IMR-90 (cell line): ENCODE measurements around the gene PRAMEF10. TPM values are rescaled to one million over a fixed set of nuclear protein-coding genes. Genes with fewer than 3 reads are reported as not detected.
"Not testable (repeated sequence)": the region's sequence is repeated elsewhere in the genome, so short reads cannot be mapped to it uniquely, and the experiment has no call there.

Source experiments
- ATAC-seq: fragments of 200-7000 bp; cut with Tn5 transposase; 2 replicates; pipeline ENCODE4 v1.9.1; 2020; ENCODE audit warnings: low read depth, mild to moderate bottlenecking, moderate library complexity
- BruUV-seq: library from RNA; stranded (reverse); fragments of 400-500 nt; replicated peaks from 2 replicates; lab custom pipeline; 2021; lab: Mats Ljungman, UMichigan
- CTCF ChIA-PET: fragments of 300-600 bp; formaldehyde crosslinking; extraction: SDS; loops from one replicate; lab custom pipeline; 2021; ENCODE audit warnings: antibody characterized with exemption; lab: Yijun Ruan, JAX
- POLR2A ChIA-PET: fragments of 300-600 bp; sonication (Branson Sonifier 250); formaldehyde crosslinking; loops from one replicate; lab custom pipeline; 2022; ENCODE audit warnings: antibody characterized with exemption; ENCODE audit not compliant: unreplicated experiment; lab: Charles Lee
- DNase-seq: peaks from one replicate; pipeline ENCODE4 v3.0.0; 2013
- H2AFZ ChIP-seq: replicated peaks from 2 replicates; pipeline ENCODE3; 2013; ENCODE audit warnings: low read length, mild to moderate bottlenecking; ENCODE audit not compliant: poor library complexity
- H2AK5ac ChIP-seq: 2 replicates; pipeline ENCODE4 v1.6.1; 2013; ENCODE audit warnings: low read depth, low read length, inconsistent platforms
- H2AK9ac ChIP-seq: replicated peaks from 2 replicates; pipeline ENCODE3; 2013; ENCODE audit warnings: mild to moderate bottlenecking, low read depth, low read length, moderate library complexity; ENCODE audit not compliant: poor library complexity
- H2BK120ac ChIP-seq: 2 replicates; pipeline ENCODE4 v1.6.1; 2013; ENCODE audit warnings: low read depth, low read length, inconsistent platforms
- H2BK15ac ChIP-seq: 3 replicates; pipeline ENCODE4 v1.6.1; 2013; ENCODE audit warnings: low read depth, low read length, inconsistent platforms
- H2BK20ac ChIP-seq: 2 replicates; pipeline ENCODE4 v1.6.1; 2013; ENCODE audit warnings: low read depth, mild to moderate bottlenecking, inconsistent platforms, low read length, moderate library complexity
- H2BK5ac ChIP-seq: 2 replicates; pipeline ENCODE4 v1.6.1; 2013; ENCODE audit warnings: mild to moderate bottlenecking, low read depth, low read length, inconsistent platforms; ENCODE audit not compliant: poor library complexity, severe bottlenecking
- H3K14ac ChIP-seq: replicated peaks from 2 replicates; pipeline ENCODE4 v1.6.1; 2013; ENCODE audit warnings: low read depth, low read length, inconsistent platforms
- H3K18ac ChIP-seq: 2 replicates; pipeline ENCODE4 v1.6.1; 2013; ENCODE audit warnings: low read depth, low read length, control low read depth
- H3K23ac ChIP-seq: 2 replicates; pipeline ENCODE4 v1.6.1; 2013; ENCODE audit warnings: low read depth, low read length, inconsistent platforms
- H3K27ac ChIP-seq: 2 replicates; pipeline ENCODE4 v1.5.1; 2013; ENCODE audit warnings: mild to moderate bottlenecking, control low read depth, low read length; ENCODE audit not compliant: insufficient read depth
- H3K27me3 ChIP-seq: 2 replicates; pipeline ENCODE4 v1.6.1; 2013; ENCODE audit warnings: low read length; ENCODE audit not compliant: control insufficient read depth, insufficient read depth
- H3K36me3 ChIP-seq: 2 replicates; pipeline ENCODE4 v1.6.1; 2013; ENCODE audit warnings: low read length, mixed read lengths; ENCODE audit not compliant: control insufficient read depth, insufficient read depth
- H3K4ac ChIP-seq: 2 replicates; pipeline ENCODE4 v1.6.1; 2013; ENCODE audit warnings: low read depth, low read length, inconsistent platforms
- H3K4me1 ChIP-seq: 2 replicates; pipeline ENCODE4 v1.6.1; 2013; ENCODE audit warnings: low read length, mixed read lengths; ENCODE audit not compliant: control insufficient read depth, insufficient read depth
- H3K4me2 ChIP-seq: 2 replicates; pipeline ENCODE4 v1.6.1; 2013; ENCODE audit warnings: low read depth, mild to moderate bottlenecking, control low read depth, low read length, moderate library complexity
- H3K4me3 ChIP-seq: 2 replicates; pipeline ENCODE4 v1.5.1; 2013; ENCODE audit warnings: low read depth, mild to moderate bottlenecking, control low read depth, low read length, moderate library complexity; ENCODE audit not compliant: insufficient read depth
- H3K56ac ChIP-seq: 2 replicates; pipeline ENCODE4 v1.6.1; 2013; ENCODE audit warnings: low read length, inconsistent platforms; ENCODE audit not compliant: insufficient read depth; ENCODE audit errors: extremely low read depth
- H3K79me1 ChIP-seq, 2 experiments: 2 replicates each; pipeline ENCODE4 v1.6.1; 2013; ENCODE audit warnings: low read length in 2 of 2, inconsistent platforms in 1 of 2, low read depth in 1 of 2
- H3K9ac ChIP-seq: 2 replicates; pipeline ENCODE4 v1.6.1; 2013; ENCODE audit warnings: low read depth, low read length, control low read depth
- H3K9me1 ChIP-seq: 2 replicates; pipeline ENCODE4 v1.6.1; 2013; ENCODE audit warnings: low read length, inconsistent platforms; ENCODE audit not compliant: insufficient read depth
- H3K9me3 ChIP-seq: 2 replicates; pipeline ENCODE4 v1.6.1; 2013; ENCODE audit warnings: low read length; ENCODE audit not compliant: control insufficient read depth, insufficient read depth
- H4K20me1 ChIP-seq: 2 replicates; pipeline ENCODE4 v1.6.1; 2013; ENCODE audit warnings: low read length, inconsistent platforms; ENCODE audit not compliant: insufficient read depth
- H4K5ac ChIP-seq: 2 replicates; pipeline ENCODE4 v1.6.1; 2013; ENCODE audit warnings: mild to moderate bottlenecking, low read depth, low read length, control low read depth
- H4K8ac ChIP-seq, 2 experiments: 2 replicates each; pipeline ENCODE4 v1.6.1; 2013; ENCODE audit warnings: low read depth in 2 of 2, low read length in 2 of 2, control low read depth in 1 of 2, inconsistent platforms in 1 of 2
- H4K91ac ChIP-seq: 2 replicates; pipeline ENCODE4 v1.6.1; 2013; ENCODE audit warnings: low read depth, low read length, inconsistent platforms; ENCODE audit not compliant: insufficient read depth
- WGBS, 2 experiments: methylation state at CpG; one replicate each; pipeline versions ENCODE4 v1.1.5 to v1.1.7; 2013; ENCODE audit warnings: missing lambda C conversion rate in 2 of 2; ENCODE audit not compliant: insufficient read length in 1 of 2; ENCODE audit errors: extremely low coverage in 2 of 2; 5-methylcytosine and 5-hydroxymethylcytosine counted together
- dilution Hi-C: fragments of 300-500 bp; cut with HindIII; formaldehyde crosslinking; loops from one replicate; pipeline ENCODE4 v1.14.3; 2018; ENCODE audit warnings: low sequenced_read_pairs; ENCODE audit not compliant: unreplicated experiment
- in situ Hi-C: fragments of 300-500 bp; cut with MboI; formaldehyde crosslinking; loops from 3 replicates; pipeline ENCODE4 v1.14.3; 2019; ENCODE audit warnings: low sequenced_read_pairs, inconsistent platforms, mixed read lengths
- intact Hi-C: fragments of 100-400 bp; cut with micrococcal nuclease; formaldehyde crosslinking; loops from 2 replicates; pipeline ENCODE4 v1.10.0; 2022
- polyA plus RNA-seq, 3 experiments: library from polyadenylated mRNA; depleted of rRNA; stranded (reverse); fragments of >200 nt; gene quantifications; 2 replicates each; pipeline ENCODE4 v1.2.3, GENCODE V29; 2012; ENCODE audit warnings: low replicate concordance in 1 of 3
- total RNA-seq: library from RNA; depleted of rRNA; stranded (reverse); fragments of >200 nt; gene quantifications from 2 replicates; pipeline ENCODE4 v1.2.3, GENCODE V29; 2012

PRAMEF10 gene
- total and polyA plus RNA-seq, 2 of the 4 experiments (the other 2 are of a cell fraction), result not detected

DNA sequence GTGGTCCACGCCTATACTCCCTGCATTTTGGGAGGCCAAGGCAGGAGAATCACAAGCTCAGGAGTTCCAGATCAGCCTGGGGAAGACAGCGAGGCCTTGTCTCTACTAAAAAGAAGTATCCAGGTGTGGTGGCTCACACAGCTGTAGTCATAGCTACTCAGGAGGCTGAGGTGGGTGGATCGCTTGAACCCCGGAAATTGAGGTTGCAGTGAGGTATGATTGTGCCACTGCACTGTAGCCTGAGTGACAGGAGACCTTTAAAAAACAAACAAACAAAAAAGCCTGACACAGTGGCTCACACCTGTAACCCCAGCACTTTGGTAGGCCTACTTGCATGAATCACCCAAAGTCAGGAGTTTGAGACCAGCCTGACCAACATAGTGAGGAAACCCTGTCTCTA is 19.6 kb downstream of the PRAMEF10 start:
- H3K9ac ChIP-seq, H2BK120ac ChIP-seq, H3K36me3 ChIP-seq, H2BK15ac ChIP-seq, H3K27me3 ChIP-seq, H3K79me1 ChIP-seq, in situ Hi-C loops, H3K9me1 ChIP-seq, H4K20me1 ChIP-seq, H2AK9ac ChIP-seq, intact Hi-C loops, H3K4me3 ChIP-seq, H4K5ac ChIP-seq, H2BK20ac ChIP-seq, dilution Hi-C loops, BruUV-seq, H3K56ac ChIP-seq, POLR2A ChIA-PET, H3K4ac ChIP-seq, H3K9me3 ChIP-seq, ATAC-seq, H3K4me1 ChIP-seq, H3K23ac ChIP-seq, H2AK5ac ChIP-seq, H2BK5ac ChIP-seq, H3K27ac ChIP-seq, CTCF ChIA-PET, H2AFZ ChIP-seq, H3K4me2 ChIP-seq, H4K8ac ChIP-seq, H3K18ac ChIP-seq, DNase-seq, H3K14ac ChIP-seq, H4K91ac ChIP-seq: not testable (repeated sequence)
- no CpG with 5 or more reads among the region's 4 CpGs for WGBS, 2 experiments

DNA sequence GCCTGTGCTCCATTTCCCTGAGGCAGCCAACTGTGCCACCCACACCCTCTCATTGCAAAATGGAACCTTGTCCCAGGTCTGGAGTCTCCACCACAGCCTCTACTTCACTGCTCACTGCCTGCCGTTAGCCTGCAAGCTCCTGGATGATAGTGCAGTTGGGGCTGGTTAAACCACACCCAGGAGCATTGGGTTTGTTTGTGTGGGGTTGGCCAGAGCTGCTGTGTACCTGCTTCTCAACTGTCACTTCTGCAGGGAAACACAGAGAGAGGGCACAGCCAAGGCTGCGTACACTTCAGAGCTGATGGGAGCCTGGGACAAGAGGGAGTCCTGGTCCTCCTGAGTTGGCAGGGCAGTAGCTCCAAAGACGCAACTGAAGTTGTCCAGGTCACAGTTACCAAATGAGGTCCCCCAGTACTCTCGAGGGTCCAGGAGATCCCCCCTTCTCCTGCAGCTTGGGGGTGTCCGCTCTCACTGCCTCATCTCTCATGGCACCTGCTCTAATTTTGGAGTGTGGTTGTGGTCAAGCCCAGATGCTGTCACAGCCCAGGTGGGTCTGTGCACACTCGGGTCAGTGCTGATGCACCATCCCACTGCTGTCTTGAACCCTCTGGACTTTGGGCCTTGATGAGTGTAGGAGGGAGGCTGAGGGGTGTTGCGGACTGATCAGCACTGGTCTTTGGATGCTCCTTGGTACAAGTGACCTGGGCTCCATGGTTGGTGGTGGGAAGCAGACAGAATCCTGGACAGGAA is 34.8 kb downstream of the PRAMEF10 start:
- H2BK15ac ChIP-seq, H3K4me3 ChIP-seq, H3K9me1 ChIP-seq, H3K79me1 ChIP-seq, H4K91ac ChIP-seq, H3K27ac ChIP-seq, dilution Hi-C loops, H3K9ac ChIP-seq, H2AK9ac ChIP-seq, H4K20me1 ChIP-seq, H3K56ac ChIP-seq, H3K36me3 ChIP-seq, H2BK5ac ChIP-seq, H2BK20ac ChIP-seq, H3K23ac ChIP-seq, H4K5ac ChIP-seq, H2BK120ac ChIP-seq, H3K9me3 ChIP-seq, H2AK5ac ChIP-seq, H2AFZ ChIP-seq, in situ Hi-C loops, BruUV-seq, H3K4me2 ChIP-seq, CTCF ChIA-PET, H3K14ac ChIP-seq, DNase-seq, H4K8ac ChIP-seq, H3K18ac ChIP-seq, H3K4me1 ChIP-seq, ATAC-seq, POLR2A ChIA-PET, H3K27me3 ChIP-seq, H3K4ac ChIP-seq, intact Hi-C loops: not testable (repeated sequence)
- WGBS, 2 experiments, result no CpG with 5 or more reads among the region's 7 CpGs
